ENCODE results near the gene CACNB1.

Gene CACNB1

DNA sequence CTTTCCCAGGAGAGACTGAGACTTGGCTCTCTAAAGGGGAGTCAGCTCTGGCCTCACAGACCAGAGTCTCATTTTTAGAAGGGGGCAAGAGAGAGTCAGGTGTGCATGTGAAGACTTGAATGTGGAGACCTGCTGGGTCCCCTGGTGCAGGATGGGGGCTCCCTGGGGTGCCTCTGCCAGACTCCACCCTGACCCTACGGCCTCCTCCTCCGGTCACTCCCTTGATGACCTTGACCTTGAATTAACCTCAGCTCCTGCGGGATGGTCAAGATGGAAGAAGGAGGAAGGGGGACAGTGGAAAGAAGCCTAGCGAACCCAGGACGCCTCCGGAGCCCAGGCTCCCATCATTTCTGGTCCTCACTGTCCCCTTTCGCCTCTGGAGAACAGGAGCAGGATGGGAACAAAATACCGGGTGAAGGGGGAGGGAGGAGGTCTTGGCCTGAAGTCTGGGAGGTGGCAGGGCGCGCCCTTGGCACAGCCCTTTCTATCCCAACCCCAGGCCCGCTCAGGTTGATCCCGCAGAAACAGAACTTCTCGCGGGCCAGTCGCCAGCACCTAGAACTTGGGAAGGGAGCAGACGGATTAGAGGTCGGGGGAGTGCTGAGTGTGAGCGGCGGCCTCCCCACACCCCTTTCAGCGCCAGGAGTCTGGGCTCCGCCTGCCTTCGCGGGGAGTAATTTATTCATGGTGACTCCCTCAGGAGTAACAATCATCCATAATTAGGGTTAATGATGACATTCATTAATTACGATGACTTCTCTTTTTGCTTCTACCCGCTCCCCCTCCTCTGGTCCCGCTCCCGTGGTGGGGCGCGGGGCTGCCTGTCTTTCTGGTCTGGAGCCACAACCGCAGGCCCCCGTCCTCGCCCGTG, 26.7 kb upstream of the CACNB1 start:
- no peak for ATAC-seq
- TF ChIP-seq, protein P1, sequence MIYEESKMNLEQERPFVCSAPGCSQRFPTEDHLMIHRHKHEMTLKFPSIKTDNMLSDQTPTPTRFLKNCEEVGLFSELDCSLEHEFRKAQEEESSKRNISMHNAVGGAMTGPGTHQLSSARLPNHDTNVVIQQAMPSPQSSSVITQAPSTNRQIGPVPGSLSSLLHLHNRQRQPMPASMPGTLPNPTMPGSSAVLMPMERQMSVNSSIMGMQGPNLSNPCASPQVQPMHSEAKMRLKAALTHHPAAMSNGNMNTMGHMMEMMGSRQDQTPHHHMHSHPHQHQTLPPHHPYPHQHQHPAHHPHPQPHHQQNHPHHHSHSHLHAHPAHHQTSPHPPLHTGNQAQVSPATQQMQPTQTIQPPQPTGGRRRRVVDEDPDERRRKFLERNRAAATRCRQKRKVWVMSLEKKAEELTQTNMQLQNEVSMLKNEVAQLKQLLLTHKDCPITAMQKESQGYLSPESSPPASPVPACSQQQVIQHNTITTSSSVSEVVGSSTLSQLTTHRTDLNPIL (CRISPR knock-in tag; IDR thresholded peaks at IDR 0.05; ENCODE audit: low read depth): no peak
- TF ChIP-seq ZFP3 (CRISPR knock-in tag; IDR thresholded peaks at IDR 0.05) (no peak), RARB (CRISPR knock-in tag; IDR thresholded peaks at IDR 0.05) (no peak), ARNTL (CRISPR knock-in tag; IDR thresholded peaks at IDR 0.05; ENCODE audit: borderline replicate concordance, low read depth) (no peak), ISL1 (CRISPR knock-in tag; IDR thresholded peaks at IDR 0.05) (no peak), TOX (CRISPR knock-in tag; IDR thresholded peaks at IDR 0.05; ENCODE audit: borderline replicate concordance) (no peak), ZNF8 (CRISPR knock-in tag; IDR thresholded peaks at IDR 0.05) (no peak), PPARA (CRISPR knock-in tag; IDR thresholded peaks at IDR 0.05; ENCODE audit: borderline replicate concordance) (no peak), ESRRG (CRISPR knock-in tag; IDR thresholded peaks at IDR 0.05) (no peak)
- TF ChIP-seq, protein P2, sequence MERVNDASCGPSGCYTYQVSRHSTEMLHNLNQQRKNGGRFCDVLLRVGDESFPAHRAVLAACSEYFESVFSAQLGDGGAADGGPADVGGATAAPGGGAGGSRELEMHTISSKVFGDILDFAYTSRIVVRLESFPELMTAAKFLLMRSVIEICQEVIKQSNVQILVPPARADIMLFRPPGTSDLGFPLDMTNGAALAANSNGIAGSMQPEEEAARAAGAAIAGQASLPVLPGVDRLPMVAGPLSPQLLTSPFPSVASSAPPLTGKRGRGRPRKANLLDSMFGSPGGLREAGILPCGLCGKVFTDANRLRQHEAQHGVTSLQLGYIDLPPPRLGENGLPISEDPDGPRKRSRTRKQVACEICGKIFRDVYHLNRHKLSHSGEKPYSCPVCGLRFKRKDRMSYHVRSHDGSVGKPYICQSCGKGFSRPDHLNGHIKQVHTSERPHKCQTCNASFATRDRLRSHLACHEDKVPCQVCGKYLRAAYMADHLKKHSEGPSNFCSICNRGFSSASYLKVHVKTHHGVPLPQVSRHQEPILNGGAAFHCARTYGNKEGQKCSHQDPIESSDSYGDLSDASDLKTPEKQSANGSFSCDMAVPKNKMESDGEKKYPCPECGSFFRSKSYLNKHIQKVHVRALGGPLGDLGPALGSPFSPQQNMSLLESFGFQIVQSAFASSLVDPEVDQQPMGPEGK (CRISPR knock-in tag; IDR thresholded peaks at IDR 0.05; ENCODE audit: borderline replicate concordance): no peak
- TF ChIP-seq, protein P3, sequence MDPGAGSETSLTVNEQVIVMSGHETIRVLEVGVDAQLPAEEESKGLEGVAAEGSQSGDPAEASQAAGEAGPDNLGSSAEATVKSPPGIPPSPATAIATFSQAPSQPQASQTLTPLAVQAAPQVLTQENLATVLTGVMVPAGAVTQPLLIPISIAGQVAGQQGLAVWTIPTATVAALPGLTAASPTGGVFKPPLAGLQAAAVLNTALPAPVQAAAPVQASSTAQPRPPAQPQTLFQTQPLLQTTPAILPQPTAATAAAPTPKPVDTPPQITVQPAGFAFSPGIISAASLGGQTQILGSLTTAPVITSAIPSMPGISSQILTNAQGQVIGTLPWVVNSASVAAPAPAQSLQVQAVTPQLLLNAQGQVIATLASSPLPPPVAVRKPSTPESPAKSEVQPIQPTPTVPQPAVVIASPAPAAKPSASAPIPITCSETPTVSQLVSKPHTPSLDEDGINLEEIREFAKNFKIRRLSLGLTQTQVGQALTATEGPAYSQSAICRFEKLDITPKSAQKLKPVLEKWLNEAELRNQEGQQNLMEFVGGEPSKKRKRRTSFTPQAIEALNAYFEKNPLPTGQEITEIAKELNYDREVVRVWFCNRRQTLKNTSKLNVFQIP (CRISPR knock-in tag; IDR thresholded peaks at IDR 0.05; ENCODE audit: borderline replicate concordance, low read depth): no peak
- TF ChIP-seq, protein P4, sequence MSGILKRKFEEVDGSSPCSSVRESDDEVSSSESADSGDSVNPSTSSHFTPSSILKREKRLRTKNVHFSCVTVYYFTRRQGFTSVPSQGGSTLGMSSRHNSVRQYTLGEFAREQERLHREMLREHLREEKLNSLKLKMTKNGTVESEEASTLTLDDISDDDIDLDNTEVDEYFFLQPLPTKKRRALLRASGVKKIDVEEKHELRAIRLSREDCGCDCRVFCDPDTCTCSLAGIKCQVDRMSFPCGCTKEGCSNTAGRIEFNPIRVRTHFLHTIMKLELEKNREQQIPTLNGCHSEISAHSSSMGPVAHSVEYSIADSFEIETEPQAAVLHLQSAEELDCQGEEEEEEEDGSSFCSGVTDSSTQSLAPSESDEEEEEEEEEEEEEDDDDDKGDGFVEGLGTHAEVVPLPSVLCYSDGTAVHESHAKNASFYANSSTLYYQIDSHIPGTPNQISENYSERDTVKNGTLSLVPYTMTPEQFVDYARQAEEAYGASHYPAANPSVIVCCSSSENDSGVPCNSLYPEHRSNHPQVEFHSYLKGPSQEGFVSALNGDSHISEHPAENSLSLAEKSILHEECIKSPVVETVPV (CRISPR knock-in tag; IDR thresholded peaks at IDR 0.05): no peak

DNA sequence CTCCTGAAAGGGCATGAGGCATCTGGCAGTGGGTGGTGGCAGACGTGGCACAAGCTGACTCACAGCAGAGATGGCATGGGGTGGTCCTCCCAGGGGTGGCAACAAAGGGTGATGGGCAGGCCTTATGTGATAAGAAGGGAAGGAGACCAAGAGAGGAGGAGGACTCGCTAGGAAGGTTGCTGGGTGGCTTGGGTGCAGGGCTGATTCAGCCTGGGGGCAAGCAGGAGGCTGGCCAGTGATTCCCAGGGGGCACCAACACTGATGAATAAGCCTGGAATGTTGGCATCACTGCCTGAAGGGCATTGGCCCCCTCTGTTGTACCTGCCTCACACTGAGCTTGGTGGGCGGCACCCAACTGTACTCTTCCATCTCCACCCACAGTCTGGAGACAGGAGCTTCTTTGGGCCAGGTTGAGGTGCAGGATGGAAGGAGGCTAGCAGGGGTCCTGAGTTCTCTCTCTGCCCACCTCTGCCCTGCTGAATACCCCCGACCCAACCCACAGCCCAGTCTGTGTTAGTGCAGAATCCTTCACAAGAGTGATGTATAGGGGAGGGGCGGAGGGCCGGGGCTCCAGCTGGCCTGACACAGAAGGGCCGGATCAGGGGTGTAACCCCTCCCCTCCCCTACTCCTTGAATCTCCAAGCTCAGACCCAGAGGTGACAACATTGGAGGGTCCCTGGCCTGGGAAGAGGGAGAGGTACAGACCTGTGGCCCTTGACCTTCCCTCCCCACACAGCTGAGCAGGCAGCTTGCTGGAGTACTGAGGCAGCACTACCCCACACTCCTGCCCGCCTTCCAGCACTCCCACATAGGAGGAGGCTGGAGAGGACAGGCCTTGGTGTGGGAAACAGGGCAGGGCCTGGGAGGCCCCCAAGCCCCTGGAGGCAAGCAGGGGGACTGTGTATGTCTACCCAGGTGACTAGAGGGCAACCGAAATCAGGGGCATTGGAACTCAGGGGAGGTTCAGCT, 25.7 kb upstream of the CACNB1 start:
- ATAC-seq: no peak
- TF ChIP-seq ZFP3 (CRISPR knock-in tag; IDR thresholded peaks at IDR 0.05) (no peak), ZNF70 (CRISPR knock-in tag; IDR thresholded peaks at IDR 0.05) (no peak), ARNTL (CRISPR knock-in tag; IDR thresholded peaks at IDR 0.05; ENCODE audit: borderline replicate concordance, low read depth) (no peak), ISL1 (CRISPR knock-in tag; IDR thresholded peaks at IDR 0.05) (no peak), RARB (CRISPR knock-in tag; IDR thresholded peaks at IDR 0.05) (no peak), ZFP30 (CRISPR knock-in tag; IDR thresholded peaks at IDR 0.05) (no peak), SNAI2 (CRISPR knock-in tag; IDR thresholded peaks at IDR 0.05) (no peak)
- TF ChIP-seq, protein P2 (CRISPR knock-in tag; IDR thresholded peaks at IDR 0.05; ENCODE audit: borderline replicate concordance): no peak
- TF ChIP-seq, protein P4 (CRISPR knock-in tag; IDR thresholded peaks at IDR 0.05): no peak

DNA sequence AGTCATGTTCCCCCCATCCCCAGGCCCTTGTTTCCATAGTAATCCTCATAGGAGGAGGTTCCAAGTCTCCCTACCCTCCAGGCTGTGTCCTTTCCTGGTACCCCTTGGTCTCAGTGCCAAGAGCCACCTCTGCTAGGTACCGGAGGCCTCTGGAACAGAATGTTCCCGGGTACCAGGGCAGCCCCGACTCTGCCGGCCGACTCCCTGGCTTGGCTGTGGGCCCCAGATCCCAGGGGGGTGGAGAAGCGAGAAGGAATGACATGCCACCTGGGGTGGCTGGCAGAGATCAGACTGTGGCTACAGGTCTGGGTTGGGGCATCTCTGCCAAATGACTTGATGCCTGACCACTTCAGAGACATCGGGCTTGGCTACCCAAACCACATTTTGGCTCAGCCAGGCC, 24.7 kb upstream of the CACNB1 start:
- no peak for ATAC-seq
- TF ChIP-seq RARB (CRISPR knock-in tag; IDR thresholded peaks at IDR 0.05) (no peak), PPARA (CRISPR knock-in tag; IDR thresholded peaks at IDR 0.05; ENCODE audit: borderline replicate concordance) (no peak), ARNTL (CRISPR knock-in tag; IDR thresholded peaks at IDR 0.05; ENCODE audit: borderline replicate concordance, low read depth) (no peak), ZNF70 (CRISPR knock-in tag; IDR thresholded peaks at IDR 0.05) (no peak), TOX (CRISPR knock-in tag; IDR thresholded peaks at IDR 0.05; ENCODE audit: borderline replicate concordance) (no peak), BACH2 (CRISPR knock-in tag; IDR thresholded peaks at IDR 0.05; ENCODE audit: borderline replicate concordance) (no peak), GLIS3 (CRISPR knock-in tag; IDR thresholded peaks at IDR 0.05) (no peak), ZFP30 (CRISPR knock-in tag; IDR thresholded peaks at IDR 0.05) (no peak)
- TF ChIP-seq, protein P4 (CRISPR knock-in tag; IDR thresholded peaks at IDR 0.05): no peak
- TF ChIP-seq, protein P5, sequence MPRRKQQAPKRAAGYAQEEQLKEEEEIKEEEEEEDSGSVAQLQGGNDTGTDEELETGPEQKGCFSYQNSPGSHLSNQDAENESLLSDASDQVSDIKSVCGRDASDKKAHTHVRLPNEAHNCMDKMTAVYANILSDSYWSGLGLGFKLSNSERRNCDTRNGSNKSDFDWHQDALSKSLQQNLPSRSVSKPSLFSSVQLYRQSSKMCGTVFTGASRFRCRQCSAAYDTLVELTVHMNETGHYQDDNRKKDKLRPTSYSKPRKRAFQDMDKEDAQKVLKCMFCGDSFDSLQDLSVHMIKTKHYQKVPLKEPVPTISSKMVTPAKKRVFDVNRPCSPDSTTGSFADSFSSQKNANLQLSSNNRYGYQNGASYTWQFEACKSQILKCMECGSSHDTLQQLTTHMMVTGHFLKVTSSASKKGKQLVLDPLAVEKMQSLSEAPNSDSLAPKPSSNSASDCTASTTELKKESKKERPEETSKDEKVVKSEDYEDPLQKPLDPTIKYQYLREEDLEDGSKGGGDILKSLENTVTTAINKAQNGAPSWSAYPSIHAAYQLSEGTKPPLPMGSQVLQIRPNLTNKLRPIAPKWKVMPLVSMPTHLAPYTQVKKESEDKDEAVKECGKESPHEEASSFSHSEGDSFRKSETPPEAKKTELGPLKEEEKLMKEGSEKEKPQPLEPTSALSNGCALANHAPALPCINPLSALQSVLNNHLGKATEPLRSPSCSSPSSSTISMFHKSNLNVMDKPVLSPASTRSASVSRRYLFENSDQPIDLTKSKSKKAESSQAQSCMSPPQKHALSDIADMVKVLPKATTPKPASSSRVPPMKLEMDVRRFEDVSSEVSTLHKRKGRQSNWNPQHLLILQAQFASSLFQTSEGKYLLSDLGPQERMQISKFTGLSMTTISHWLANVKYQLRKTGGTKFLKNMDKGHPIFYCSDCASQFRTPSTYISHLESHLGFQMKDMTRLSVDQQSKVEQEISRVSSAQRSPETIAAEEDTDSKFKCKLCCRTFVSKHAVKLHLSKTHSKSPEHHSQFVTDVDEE (CRISPR knock-in tag; IDR thresholded peaks at IDR 0.05): no peak

All from SK-N-SH treated with all-trans-retinoic acid at 6 μM for 48 hours (cell line).